ENCODE data around the gene LRATD1. TPM values are rescaled to one million over a fixed set of nuclear protein-coding genes. Genes with fewer than 3 reads are reported as not detected.

Gene LRATD1
- total and polyA plus RNA-seq, 4 donors, result 3.7 to 23.0 (median 9.0) TPM

DNA sequence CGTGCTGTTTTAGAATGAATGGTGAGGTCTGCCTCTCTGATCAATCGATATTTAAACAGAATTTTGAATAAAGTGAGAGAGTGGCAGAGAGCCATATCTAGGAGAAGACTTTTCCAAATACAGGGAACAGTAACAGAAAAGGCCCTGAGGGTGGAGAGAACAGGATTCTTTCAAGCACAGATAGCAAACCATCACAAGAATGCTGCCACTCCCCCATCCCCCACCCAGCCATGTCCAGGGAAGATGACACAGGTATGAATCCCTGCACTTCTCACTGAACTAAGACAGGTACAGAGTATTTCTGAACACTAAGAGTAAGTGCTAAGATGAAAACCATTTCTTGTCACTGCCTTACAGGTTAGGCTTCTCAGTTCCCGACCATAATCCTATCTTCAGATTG, 23.6 kb downstream of the LRATD1 start:
- Histone ChIP-seq H3K4me3 (no peak overlapping the region), H3K27me3 (ENCODE audit: control insufficient read depth in 3 of 3, insufficient read depth in 3 of 3, low read length in 2 of 3) (no peaks in the 10 kb centered on the region), H3K4me1 (ENCODE audit: control insufficient read depth in 5 of 5, insufficient read depth in 5 of 5, low read length in 5 of 5) (no peaks in the 10 kb centered on the region), H3K27ac (ENCODE audit: low read depth in 1 of 2, low read length in 1 of 2) (no peak overlapping the region), H3K36me3 (ENCODE audit: control insufficient read depth in 4 of 4, insufficient read depth in 4 of 4, low read length in 4 of 4) (no peaks in the 10 kb centered on the region), H3K9me3 (ENCODE audit: control insufficient read depth in 4 of 4, insufficient read depth in 3 of 4, low read length in 3 of 4) (no peaks in the 10 kb centered on the region), H3K9ac (ENCODE audit: insufficient read depth in 1 of 2, low read length in 2 of 2) (no peak overlapping the region)
- TF ChIP-seq, protein P1, sequence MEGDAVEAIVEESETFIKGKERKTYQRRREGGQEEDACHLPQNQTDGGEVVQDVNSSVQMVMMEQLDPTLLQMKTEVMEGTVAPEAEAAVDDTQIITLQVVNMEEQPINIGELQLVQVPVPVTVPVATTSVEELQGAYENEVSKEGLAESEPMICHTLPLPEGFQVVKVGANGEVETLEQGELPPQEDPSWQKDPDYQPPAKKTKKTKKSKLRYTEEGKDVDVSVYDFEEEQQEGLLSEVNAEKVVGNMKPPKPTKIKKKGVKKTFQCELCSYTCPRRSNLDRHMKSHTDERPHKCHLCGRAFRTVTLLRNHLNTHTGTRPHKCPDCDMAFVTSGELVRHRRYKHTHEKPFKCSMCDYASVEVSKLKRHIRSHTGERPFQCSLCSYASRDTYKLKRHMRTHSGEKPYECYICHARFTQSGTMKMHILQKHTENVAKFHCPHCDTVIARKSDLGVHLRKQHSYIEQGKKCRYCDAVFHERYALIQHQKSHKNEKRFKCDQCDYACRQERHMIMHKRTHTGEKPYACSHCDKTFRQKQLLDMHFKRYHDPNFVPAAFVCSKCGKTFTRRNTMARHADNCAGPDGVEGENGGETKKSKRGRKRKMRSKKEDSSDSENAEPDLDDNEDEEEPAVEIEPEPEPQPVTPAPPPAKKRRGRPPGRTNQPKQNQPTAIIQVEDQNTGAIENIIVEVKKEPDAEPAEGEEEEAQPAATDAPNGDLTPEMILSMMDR (IDR thresholded peaks at IDR 0.05; ENCODE audit: control extremely low read depth, extremely low read depth), result no peak
- DNase-seq (no peak), ATAC-seq (ENCODE audit: insufficient read depth, low FRiP score) (no peak)
- WGBS, 2 donors, result 86 to 90% methylated on average over 3 of the region's 3 CpGs

DNA sequence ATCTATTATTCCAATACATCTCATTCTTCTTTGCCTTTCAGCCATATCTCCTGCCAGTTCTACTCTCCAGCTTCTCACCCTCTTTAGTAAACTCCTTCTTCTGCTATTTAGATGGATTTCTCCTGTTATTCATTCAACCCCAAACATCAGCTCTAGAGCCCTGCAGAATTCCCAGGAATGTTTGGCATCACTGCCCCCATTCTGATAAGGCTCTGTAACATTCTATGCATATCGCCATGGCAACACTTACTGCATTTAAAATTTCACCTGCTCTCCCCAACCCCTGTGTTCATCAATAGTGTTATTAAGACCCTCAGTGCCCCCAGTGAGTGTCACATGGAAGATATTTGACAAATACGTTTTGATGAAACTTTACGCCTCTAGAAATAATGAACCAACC, 28.6 kb downstream of the LRATD1 start:
- Histone ChIP-seq H3K9ac (ENCODE audit: insufficient read depth in 1 of 2, low read length in 2 of 2) (no peak overlapping the region), H3K36me3 (ENCODE audit: control insufficient read depth in 4 of 4, insufficient read depth in 4 of 4, low read length in 4 of 4) (peaks cover 0 to 2% (median 0%) of the 10 kb centered on the region in 4 donors), H3K4me3 (no peak overlapping the region), H3K4me1 (ENCODE audit: control insufficient read depth in 5 of 5, insufficient read depth in 5 of 5, low read length in 5 of 5) (no peaks in the 10 kb centered on the region), H3K9me3 (ENCODE audit: control insufficient read depth in 4 of 4, insufficient read depth in 3 of 4, low read length in 3 of 4) (no peaks in the 10 kb centered on the region), H3K27me3 (ENCODE audit: control insufficient read depth in 3 of 3, insufficient read depth in 3 of 3, low read length in 2 of 3) (no peaks in the 10 kb centered on the region), H3K27ac (ENCODE audit: low read depth in 1 of 2, low read length in 1 of 2) (no peak overlapping the region)
- TF ChIP-seq, protein P1 (IDR thresholded peaks at IDR 0.05; ENCODE audit: control extremely low read depth, extremely low read depth), result no peak
- DNase-seq (no peak), ATAC-seq (ENCODE audit: insufficient read depth, low FRiP score) (no peak)
- WGBS, 2 donors, result 74 to 89% methylated on average over 3 of the region's 3 CpGs

DNA sequence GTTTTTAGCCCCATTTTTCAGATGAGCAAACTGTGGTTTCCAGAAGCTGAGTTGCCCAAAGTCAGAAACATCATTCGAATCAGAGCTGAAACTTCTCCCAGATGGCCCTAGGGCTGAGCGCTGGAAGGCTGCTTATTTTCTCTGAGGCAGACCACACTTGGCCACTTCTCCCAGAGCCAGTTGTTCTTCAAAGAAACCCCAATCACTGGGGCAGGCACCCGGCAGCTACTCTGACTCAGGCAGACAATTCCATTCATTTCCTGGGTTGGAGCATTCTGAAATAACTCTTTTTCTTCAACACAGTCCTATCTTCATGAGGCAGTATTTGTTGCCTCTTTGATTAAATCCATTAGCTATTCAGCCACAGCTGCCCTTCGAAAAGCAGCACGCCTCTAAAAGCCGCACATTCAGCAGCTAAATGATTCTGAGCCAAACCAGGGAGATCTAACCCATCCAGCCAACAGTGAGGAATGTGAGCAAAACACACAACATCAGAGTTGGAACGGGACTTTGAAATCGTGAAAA, 40.9 kb downstream of the LRATD1 start:
- Histone ChIP-seq H3K9ac (ENCODE audit: insufficient read depth in 1 of 2, low read length in 2 of 2) (no peak overlapping the region), H3K4me3 (no peak overlapping the region), H3K9me3 (ENCODE audit: control insufficient read depth in 4 of 4, insufficient read depth in 3 of 4, low read length in 3 of 4) (no peaks in the 10 kb centered on the region), H3K27ac (ENCODE audit: low read depth in 1 of 2, low read length in 1 of 2) (no peak overlapping the region), H3K27me3 (ENCODE audit: control insufficient read depth in 3 of 3, insufficient read depth in 3 of 3, low read length in 2 of 3) (no peaks in the 10 kb centered on the region), H3K36me3 (ENCODE audit: control insufficient read depth in 4 of 4, insufficient read depth in 4 of 4, low read length in 4 of 4) (no peaks in the 10 kb centered on the region), H3K4me1 (ENCODE audit: control insufficient read depth in 5 of 5, insufficient read depth in 5 of 5, low read length in 5 of 5) (no peaks in the 10 kb centered on the region)
- WGBS, 2 donors, result 76 to 80% methylated on average over 8 of the region's 8 CpGs
- DNase-seq (peak in 1 of 3 donors; percentile 17), ATAC-seq (ENCODE audit: insufficient read depth, low FRiP score) (no peak)
- TF ChIP-seq, protein P1 (IDR thresholded peaks at IDR 0.05; ENCODE audit: control extremely low read depth, extremely low read depth), result no peak

DNA sequence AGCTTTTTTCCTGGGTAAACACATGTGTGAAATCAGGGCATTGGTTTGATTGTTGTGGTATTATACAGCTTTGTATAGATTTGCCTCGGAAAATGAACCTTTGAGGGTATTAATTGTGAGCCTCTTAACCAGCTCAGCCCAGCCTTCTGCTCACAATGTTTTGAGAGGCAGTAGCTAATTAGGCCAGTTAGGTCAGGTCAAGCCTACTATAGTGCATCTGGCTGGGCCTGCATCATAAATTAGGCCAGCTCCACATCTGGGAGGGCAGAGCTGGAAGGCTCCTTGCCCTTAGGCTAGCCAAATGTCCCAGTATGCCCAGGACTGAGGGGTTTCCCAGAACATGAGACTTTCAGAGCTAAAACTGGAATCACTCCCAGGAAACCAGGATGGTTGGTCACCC, 43.0 kb downstream of the LRATD1 start:
- WGBS, 2 donors, result 84 to 85% methylated on average over 1 of the region's 1 CpG
- Histone ChIP-seq H3K9ac (ENCODE audit: insufficient read depth in 1 of 2, low read length in 2 of 2) (no peak overlapping the region), H3K9me3 (ENCODE audit: control insufficient read depth in 4 of 4, insufficient read depth in 3 of 4, low read length in 3 of 4) (no peaks in the 10 kb centered on the region), H3K27me3 (ENCODE audit: control insufficient read depth in 3 of 3, insufficient read depth in 3 of 3, low read length in 2 of 3) (no peaks in the 10 kb centered on the region), H3K36me3 (ENCODE audit: control insufficient read depth in 4 of 4, insufficient read depth in 4 of 4, low read length in 4 of 4) (no peaks in the 10 kb centered on the region), H3K4me3 (no peak overlapping the region), H3K27ac (ENCODE audit: low read depth in 1 of 2, low read length in 1 of 2) (no peak overlapping the region), H3K4me1 (ENCODE audit: control insufficient read depth in 5 of 5, insufficient read depth in 5 of 5, low read length in 5 of 5) (no peaks in the 10 kb centered on the region)
- DNase-seq, result no peak
- TF ChIP-seq, protein P1 (IDR thresholded peaks at IDR 0.05; ENCODE audit: control extremely low read depth, extremely low read depth), result no peak
- ATAC-seq (ENCODE audit: insufficient read depth, low FRiP score), result no peak

All from lung (tissue), 12 donors.